KMS-11 (cell line): ENCODE results near the gene PCCA.

Experiments used
- H2AFZ ChIP-seq: fragments of 200-600 bp; sonication (generic); 2 replicates; pipeline ENCODE4 v1.6.1; 2016; ENCODE audit warnings: antibody characterized with exemption, mixed run types, low read depth
- H3K27ac ChIP-seq: fragments of 200-600 bp; sonication (generic); 2 replicates; pipeline ENCODE4 v1.6.1; 2016; ENCODE audit warnings: mild to moderate bottlenecking, mixed run types
- H3K27me3 ChIP-seq: fragments of 200-600 bp; sonication (generic); 2 replicates; pipeline ENCODE4 v1.6.1; 2017; ENCODE audit warnings: mild to moderate bottlenecking, low read depth, mixed run types, moderate library complexity; ENCODE audit not compliant: insufficient read depth
- H3K36me3 ChIP-seq: fragments of 200-600 bp; sonication (generic); 2 replicates; pipeline ENCODE4 v1.6.1; 2017; ENCODE audit warnings: mild to moderate bottlenecking, mixed run types; ENCODE audit not compliant: insufficient read depth
- H3K4me1 ChIP-seq: fragments of 200-600 bp; sonication (generic); 2 replicates; pipeline ENCODE4 v1.6.1; 2016; ENCODE audit warnings: mild to moderate bottlenecking, low read depth, mixed run types; ENCODE audit not compliant: poor library complexity, severe bottlenecking
- H3K4me2 ChIP-seq: fragments of 200-600 bp; sonication (generic); 2 replicates; pipeline ENCODE4 v1.7.0; 2016; ENCODE audit warnings: mild to moderate bottlenecking, mixed run types
- H3K4me3 ChIP-seq: fragments of 200-600 bp; sonication (generic); IDR thresholded peaks from 2 replicates; pipeline ENCODE4 v1.6.1; 2017; ENCODE audit warnings: low read depth, low read length, mixed read lengths; ENCODE audit not compliant: insufficient read depth
- H3K79me2 ChIP-seq: fragments of 200-600 bp; sonication (generic); 2 replicates; pipeline ENCODE4 v1.6.1; 2016; ENCODE audit warnings: low read depth, mixed run types; ENCODE audit not compliant: insufficient read depth
- H3K9ac ChIP-seq: fragments of 200-600 bp; sonication (generic); 2 replicates; pipeline ENCODE4 v1.6.1; 2016; ENCODE audit warnings: mild to moderate bottlenecking, mixed run types
- H4K20me1 ChIP-seq: fragments of 200-600 bp; sonication (generic); 2 replicates; pipeline ENCODE4 v1.6.1; 2016; ENCODE audit warnings: mild to moderate bottlenecking, mixed run types; ENCODE audit not compliant: insufficient read depth
- CTCF ChIP-seq: fragments of 200-600 bp; sonication (generic); conservative IDR thresholded peaks from 2 replicates; pipeline ENCODE4 v1.6.1; 2017; ENCODE audit warnings: low read depth, mild to moderate bottlenecking, antibody characterized with exemption, low read length, moderate library complexity, mixed read lengths

PCCA gene

GRCh38 chr13:100434010-100434763 is 345.3 kb downstream of the PCCA start:
- Histone ChIP-seq H2AFZ (no peak overlapping the region), H3K4me1 (peaks cover 16% of the 10 kb centered on the region), H3K4me3 (no peak overlapping the region), H3K4me2 (no peak overlapping the region), H3K36me3 (no peaks in the 10 kb centered on the region), H4K20me1 (no peaks in the 10 kb centered on the region), H3K27me3 (no peaks in the 10 kb centered on the region), H3K79me2 (no peaks in the 10 kb centered on the region), H3K27ac (no peak overlapping the region), H3K9ac (no peak overlapping the region)
- TF ChIP-seq CTCF = no peak

- H3K9ac ChIP-seq = no peak overlapping the region
- H3K4me3 ChIP-seq = no peak overlapping the region
- no peaks in the 10 kb centered on the region for H3K36me3 ChIP-seq
- H2AFZ ChIP-seq = no peak overlapping the region
- H3K79me2 ChIP-seq = no peaks in the 10 kb centered on the region
- H3K4me1 ChIP-seq = peaks cover 16% of the 10 kb centered on the region
- H3K27ac ChIP-seq = no peak overlapping the region
- no peak overlapping the region for H3K4me2 ChIP-seq
- TF ChIP-seq CTCF = no peak
- no peaks in the 10 kb centered on the region for H3K27me3 ChIP-seq
- H4K20me1 ChIP-seq = no peaks in the 10 kb centered on the region
Observed at GRCh38 chr13:100436099-100436498, 347.2 kb downstream of the PCCA start.

GRCh38 chr13:100438059-100438788 is 349.3 kb downstream of the PCCA start:
- Histone ChIP-seq H3K4me1 (peaks cover 16% of the 10 kb centered on the region), H4K20me1 (no peaks in the 10 kb centered on the region), H3K79me2 (no peaks in the 10 kb centered on the region), H3K27me3 (no peaks in the 10 kb centered on the region), H2AFZ (no peak overlapping the region), H3K27ac (no peak overlapping the region), H3K4me3 (no peak overlapping the region), H3K9ac (no peak overlapping the region), H3K36me3 (no peaks in the 10 kb centered on the region), H3K4me2 (no peak overlapping the region)
- TF ChIP-seq CTCF = no peak

- Histone ChIP-seq H3K27ac (no peak overlapping the region), H3K79me2 (no peaks in the 10 kb centered on the region), H3K4me1 (peaks cover 6% of the 10 kb centered on the region), H3K4me2 (no peak overlapping the region), H4K20me1 (no peaks in the 10 kb centered on the region), H3K27me3 (no peaks in the 10 kb centered on the region), H2AFZ (no peak overlapping the region), H3K36me3 (no peaks in the 10 kb centered on the region), H3K9ac (no peak overlapping the region), H3K4me3 (no peak overlapping the region)
- TF ChIP-seq CTCF = no peak
Observed at GRCh38 chr13:100439247-100439970, 350.5 kb downstream of the PCCA start.
